H1 (cell line): ENCODE data around the gene TMEM204. TPM values are rescaled to one million over a fixed set of nuclear protein-coding genes. Genes with fewer than 3 reads are reported as not detected.

Experiments
- CEBPB ChIP-seq: IDR thresholded peaks from 2 replicates; pipeline ENCODE4 v1.6.1; 2012; ENCODE audit warnings: low read depth, low read length
- CTBP2 ChIP-seq: IDR thresholded peaks from 2 replicates; pipeline ENCODE4 v1.7.0; 2011; ENCODE audit warnings: borderline replicate concordance, mild to moderate bottlenecking, moderate library complexity, mixed read lengths, low read length; ENCODE audit not compliant: insufficient read depth, insufficient read length
- NRF1 ChIP-seq: IDR thresholded peaks from 2 replicates; pipeline ENCODE4 v1.6.1; 2011; ENCODE audit warnings: mild to moderate bottlenecking, low read depth, low read length, improper control_type of control experiment
- SP4 ChIP-seq: IDR thresholded peaks from 2 replicates; pipeline ENCODE4 v1.6.1; 2012; ENCODE audit warnings: low read length, inconsistent platforms
- polyA plus RNA-seq, 7 experiments: library from polyadenylated mRNA; depleted of rRNA in 3 of 7; stranded (reverse) in 5 of 7; unstranded in 2 of 7; fragments of >200 nt in 5 of 7; fragments of 200-250 nt in 2 of 7; gene quantifications; 1 replicate in 5 of 7; 2 replicates in 1 of 7; 4 replicates in 1 of 7; pipeline versions ENCODE4 v1.2.1 to v1.2.3, GENCODE V29; 2011 to 2013; ENCODE audit warnings: missing spikeins in 2 of 7, mixed read lengths in 2 of 7
- total RNA-seq: library from RNA; stranded (reverse); fragmentation: NEBNext Ultra II Directional; extraction: Animal tissue kit (Norgen Biotek cat#: 25700); gene quantifications from 2 replicates; pipeline ENCODE4 v1.2.1, GENCODE V29; 2021

TMEM204 gene
- total and polyA plus RNA-seq, 2 of the 8 experiments (the other 6 are each of a cell fraction or from before 2014, with no cell fraction given), result not detected

DNA sequence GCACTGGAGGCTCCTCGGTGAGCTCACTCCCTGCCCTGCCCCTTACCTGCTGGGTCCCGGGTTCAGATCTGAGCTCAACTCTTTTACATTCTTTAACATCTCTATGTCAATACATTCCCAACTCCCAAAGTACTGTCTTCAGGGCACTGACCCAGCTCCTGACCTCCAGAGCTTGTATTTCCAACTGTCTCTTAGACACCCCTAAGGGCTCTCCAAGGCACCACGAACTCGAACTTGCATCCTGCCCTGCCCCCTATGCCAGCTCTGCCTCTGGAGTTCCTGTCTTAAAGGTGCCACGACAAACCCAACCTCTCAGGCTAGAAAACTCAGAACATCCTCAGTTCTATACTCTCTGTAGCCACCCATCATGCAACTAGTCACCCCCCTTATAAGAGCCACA lies 39.8 kb downstream of the TMEM204 start (continued):
- TF ChIP-seq CTBP2 (no peak), NRF1 (no peak), SP4 (no peak), CEBPB (no peak)
